HG02852 (cell line): ENCODE data around the gene ISOC2.

ENCODE experiments used
- ATAC-seq: cut with Tn5 transposase; IDR thresholded peaks from one replicate; pipeline ENCODE4 v1.9.1; 2021; ENCODE audit warnings: mild to moderate bottlenecking, moderate library complexity; ENCODE audit not compliant: unreplicated experiment

The ISOC2 gene

DNA sequence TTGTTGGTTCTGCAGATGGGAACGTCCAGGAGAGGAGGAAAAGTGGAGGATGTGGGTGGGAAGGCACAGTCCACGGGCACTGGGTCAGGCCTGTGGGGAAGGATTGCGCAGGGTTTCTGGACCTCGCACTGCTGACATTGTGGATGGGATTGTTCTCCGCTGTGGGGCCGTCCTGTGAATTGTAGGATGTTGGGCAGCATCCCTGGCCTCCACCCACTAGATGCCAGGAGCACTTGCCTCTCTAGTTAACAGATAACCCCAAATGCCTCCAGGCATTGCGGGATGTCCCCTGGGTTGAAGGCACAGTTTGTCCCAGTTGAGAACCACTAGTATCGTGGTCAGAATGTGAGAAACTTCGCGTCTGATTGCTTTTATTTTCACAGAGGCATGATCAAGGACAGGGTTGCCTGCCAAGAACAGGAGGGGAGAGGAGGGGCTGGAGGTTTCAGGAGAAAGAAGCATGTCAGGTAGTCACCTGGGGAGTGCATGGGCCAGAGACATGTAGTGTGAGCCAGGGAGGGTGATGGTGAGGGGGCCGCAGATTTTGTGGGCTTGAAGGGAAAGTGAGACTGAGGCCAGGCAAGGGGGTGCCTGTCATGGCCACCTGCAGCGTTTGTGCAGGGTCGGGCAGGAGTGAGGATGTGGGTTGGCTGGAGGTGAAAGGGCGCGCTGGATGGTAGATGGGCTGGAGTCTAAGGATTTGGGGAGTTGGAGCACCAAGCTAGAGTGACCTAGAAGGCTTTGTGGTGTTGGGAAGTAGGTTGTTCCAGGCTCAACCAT, 18.2 kb upstream of the ISOC2 start:
- no peak for ATAC-seq

DNA sequence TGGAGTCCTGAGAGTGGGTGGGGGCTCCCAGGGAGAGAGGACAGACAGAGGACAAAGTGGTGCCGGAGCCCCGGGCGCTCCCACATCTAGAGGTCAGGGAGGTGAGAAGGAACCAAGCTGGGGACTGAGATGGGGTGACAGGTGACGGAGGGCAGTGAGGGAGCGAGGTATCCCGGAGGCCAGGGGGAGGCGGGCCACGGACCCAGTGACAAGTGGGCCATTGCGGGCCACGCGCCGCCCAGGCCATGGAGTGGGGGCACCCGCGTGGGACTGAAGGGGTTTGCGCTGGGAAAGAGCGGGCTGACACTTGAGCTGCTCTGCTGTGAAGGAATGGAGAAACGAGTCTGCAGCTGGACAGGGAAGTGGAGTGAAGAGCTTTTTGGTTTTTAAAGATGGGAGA, 17.6 kb upstream of the ISOC2 start:
- ATAC-seq, result no peak

DNA sequence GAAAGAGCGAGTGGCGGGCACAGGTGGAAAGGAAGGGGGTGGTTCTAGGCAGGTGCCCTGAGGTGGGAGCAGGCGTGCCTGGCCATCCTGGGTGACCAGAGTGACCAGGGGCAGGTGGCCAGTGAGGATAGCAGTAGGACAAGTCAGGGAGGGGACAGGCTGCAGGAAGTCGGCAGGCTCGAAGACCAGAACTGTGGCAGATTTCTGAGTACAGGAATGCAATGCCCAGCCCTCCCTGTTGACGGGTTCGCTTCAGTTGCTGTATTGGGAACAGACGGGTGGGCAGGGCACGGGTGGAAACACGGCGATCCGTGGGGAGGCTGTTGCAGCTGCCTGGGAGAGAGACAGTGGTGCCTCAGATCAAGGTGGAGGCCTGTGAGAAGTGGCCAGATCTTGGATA, 16.9 kb upstream of the ISOC2 start:
- no peak for ATAC-seq

DNA sequence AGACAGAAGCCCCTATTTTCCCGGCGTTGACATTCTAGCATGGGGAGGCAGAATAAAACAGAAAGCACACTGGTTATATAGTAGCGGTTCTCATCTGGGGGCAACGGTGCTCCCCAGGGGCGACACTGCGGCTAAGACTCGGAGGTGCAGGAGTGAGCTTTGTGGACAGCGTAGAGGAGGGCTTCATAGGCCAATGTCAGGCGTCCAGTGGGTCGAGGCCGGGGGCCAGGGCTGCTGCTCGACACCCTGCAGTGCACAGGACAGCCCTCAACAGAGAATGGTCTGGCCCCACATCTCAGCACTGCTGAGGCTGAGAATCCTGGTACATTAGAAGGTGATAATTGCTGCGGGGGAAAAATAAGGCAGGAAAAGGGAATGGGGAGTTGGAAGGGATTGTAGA, 16.5 kb upstream of the ISOC2 start:
- ATAC-seq, result no peak

DNA sequence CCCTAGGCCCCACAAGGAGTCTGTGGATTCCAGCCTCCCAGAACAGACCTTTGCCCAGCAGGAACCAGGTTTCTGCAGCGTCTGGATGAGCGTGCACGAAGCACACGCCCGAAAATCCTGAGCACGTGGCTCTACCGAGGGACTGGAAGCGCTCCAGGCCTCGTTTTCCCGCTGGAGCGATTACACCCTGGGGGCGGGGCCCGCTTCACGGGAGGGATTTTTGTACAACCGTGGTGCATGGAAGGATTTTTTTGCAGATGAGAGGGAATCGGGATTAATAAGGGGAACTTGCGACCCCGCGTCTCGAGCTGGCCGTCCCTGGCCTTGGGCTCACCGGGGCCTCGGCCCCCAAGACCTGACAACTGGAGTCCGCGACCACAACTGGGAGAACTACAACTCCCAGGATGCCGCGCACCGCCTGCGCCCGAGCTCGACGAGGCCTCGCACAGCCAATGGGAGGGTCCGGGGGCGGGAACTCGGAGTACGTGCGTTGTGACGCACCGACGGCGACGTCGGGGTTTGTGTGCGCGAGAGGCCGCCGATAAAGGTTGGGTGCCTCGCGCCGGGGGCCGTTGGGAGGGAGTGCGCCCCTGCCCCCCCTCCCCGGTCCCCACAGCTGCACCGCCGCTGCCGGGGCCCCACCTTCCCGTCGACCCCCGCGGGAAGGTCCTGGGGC, 14.8 kb upstream of the ISOC2 start, which contains the start of gene ZNF628:
Gene ZNF628, plus strand, starts transcription at position 518 of the 676 bp plus-strand sequence. CDS start 3,294 bp downstream, outside the sequence.
- peak; percentile 86 for ATAC-seq

DNA sequence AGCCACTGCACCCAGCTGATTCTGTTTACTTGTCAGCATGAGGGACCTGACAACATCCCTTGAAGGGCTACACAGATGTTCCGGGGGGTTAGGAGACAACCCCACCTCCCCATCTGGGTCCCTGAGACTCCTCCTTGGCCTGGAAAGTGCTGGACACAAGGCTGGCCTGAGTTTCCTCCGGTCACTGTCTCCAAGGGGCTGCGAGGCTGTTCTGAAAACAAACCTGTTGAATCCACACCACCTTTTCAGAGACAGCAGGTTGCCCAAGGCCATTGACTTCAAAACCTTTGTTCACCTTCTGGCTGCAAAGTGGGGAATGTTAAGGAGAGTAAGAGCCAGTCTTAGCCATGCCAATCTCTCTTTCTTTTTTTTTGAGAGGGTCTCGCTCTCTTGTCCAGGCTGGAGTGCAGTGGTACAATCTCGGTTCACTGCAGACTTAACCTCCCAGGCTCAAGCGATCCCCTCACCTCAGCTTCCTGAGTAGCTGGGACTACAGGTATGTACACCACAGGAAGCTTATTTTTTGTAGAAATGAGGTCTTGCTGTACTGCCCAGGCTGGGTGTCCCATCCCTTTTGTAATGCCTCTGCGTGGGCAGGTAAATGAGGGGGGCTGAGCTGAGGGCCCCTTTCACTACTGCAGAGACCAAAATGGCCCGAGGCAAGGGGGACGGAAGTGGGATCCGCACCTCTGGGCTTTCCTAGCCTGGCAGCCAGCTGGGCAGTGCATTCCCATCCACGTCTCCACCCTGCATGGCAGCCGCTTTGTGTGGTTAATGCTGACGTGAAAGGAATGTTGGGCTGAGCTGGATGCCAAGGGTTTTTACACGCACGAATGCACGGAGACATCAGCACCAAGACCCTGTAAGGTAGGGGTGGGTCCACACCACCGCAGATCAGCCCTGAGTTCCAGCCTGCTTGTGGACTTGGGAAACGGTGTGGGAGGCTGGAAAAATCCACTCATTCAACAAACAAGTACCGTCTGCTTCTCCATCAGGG, 13.1 kb upstream of the ISOC2 start:
- no peak for ATAC-seq

DNA sequence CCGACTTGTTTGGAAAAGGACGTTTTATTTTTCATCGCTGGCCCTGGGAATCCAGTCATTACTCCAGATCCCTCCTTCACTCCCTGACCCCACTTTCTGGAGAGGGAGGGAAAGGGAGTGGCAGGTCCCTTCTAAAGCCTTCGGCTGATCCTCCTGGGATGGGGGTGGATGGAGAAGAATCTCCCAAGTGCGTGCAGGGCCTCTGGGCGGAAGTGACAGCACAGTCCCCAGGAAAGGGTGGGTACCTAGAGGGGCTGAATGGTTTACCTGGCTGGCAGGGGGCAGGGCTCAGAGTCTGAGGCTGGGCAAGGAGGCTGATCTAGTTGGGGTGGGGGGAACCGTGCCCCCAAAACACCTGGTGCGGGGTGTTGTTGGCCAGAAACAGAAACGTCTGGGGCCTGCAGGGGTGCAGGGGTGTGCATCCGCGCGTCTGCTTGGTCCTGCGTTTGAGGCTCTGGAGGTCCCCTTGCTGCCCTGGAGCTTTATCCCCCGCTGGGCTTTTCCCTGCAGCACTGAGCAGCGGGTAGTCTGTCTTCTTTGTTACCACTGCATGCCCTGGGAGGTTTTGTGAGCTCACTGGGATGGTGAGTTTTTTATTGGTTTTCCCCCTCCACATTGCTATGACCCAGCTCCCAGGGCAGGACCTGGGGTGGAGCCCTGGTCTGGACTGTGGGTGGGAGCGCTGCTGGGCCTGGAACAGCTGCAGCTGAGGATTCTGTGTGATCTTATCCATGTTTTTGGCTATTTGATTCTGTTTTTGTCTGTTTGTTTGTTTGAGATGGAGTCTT, 12.0 kb upstream of the ISOC2 start:
- ATAC-seq, result no peak

DNA sequence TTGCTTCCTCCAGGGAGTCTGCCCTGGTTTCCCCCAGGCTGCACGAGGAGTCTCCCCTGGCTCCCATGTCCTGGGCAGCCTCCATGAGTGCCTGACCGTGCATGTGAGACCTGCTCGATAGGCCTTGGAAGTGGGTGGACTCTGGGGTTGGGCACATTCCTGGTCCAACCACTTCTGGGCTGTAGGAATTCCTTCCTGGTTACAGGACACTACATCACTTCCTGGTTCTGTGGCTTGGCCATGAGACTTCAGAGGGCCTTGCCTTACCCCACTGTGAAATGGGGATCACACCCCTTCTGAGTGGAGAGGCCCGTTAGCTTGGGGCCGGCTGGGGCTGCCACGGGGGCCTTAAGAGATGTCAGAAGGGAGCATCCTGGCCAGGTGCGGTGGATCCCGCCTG, 11.0 kb upstream of the ISOC2 start:
- ATAC-seq, result no peak

DNA sequence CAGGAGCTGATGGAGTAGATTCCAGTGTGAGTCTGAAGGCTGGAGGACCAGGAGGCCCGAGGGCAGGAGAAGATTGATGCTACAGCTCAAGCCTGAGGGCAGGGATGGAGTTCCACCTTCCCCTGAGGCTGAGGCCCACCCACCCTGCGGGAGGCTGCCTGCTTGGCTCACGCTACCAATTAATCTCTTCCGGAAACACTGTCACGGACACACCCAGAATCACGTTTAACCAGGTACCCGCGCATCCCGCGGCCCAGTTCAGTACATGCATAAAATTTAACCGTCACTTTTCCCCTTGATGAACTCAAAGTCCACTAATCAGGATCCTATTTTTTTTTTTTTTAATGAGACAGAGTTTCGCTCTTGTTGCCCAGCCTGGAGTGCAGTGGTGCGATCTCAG, 9.8 kb upstream of the ISOC2 start:
- ATAC-seq, result no peak

DNA sequence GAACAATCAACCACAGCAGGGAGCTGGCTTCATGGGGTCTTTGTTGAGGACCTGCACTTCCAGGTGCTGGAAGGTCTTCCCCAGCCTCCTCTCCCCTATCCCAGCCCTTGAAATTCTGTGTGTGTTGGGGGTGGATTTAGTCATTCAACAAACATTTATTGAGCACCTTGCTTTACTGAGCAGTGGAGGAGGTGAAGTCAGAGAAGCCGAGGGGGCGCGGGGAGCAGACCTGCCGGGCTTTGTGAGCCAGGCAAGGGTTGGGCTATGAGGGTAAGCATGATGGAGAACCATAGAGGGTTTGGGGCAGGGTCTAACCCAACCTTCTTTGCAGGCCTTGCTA, 6.6 kb upstream of the ISOC2 start:
- no peak for ATAC-seq

DNA sequence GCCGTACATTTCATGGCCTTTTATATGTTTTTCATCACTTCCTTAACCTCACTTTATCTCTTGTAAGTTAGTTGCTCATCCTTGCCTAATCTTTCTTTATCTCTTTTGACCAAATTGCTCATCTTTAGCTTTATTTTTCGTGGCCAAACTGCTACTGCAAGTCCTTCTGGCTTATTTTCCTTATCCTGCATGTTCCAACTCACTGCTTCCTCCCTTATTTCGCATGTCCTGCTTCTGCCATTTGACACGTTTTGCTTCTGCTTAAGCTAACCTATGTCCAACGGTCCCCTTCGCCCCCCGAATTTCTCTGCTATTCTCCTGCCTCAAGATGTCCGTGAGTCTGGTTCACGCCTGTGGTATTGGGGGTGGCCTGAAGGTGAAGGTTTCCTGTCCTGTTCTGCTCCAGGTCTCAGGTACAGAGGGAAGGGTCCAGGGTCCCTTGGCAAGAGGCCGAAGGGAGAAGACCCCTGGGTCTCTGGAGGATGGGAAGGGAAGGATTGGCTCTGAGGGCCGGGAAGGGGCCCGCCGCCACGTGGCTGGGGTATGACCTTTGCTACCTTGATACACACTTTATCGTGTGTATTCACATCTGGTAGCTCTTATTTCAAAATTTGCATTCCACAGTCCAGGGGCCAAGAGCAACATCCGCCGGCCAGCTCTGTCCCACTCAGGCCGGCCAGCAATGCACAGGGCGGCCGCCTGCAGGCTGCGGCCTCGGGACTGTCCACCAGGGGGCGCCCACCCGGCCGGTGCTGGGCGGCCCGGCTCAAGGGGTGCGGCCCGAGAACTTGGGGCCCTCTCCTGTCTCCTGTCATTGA, 6.0 kb upstream of the ISOC2 start:
- ATAC-seq, result no peak

DNA sequence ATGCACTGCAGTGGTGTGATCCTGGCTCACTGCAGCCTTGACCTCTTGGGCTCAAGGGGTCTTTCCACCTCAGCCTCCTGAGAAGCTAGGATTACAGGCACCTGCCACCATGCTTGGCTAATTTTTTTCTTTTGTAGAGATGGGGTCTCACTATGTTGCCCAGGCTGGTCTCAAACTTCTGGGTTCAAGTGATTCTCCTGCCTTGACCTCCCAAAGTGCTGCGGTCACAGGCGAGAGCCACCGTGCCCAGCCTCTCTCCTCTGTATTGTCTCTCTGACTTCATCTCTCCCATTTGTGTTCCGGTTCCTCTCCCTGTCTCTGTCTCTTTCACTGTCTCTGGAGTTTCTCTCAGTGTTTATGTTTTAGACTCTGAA, 4.8 kb upstream of the ISOC2 start:
- no peak for ATAC-seq

DNA sequence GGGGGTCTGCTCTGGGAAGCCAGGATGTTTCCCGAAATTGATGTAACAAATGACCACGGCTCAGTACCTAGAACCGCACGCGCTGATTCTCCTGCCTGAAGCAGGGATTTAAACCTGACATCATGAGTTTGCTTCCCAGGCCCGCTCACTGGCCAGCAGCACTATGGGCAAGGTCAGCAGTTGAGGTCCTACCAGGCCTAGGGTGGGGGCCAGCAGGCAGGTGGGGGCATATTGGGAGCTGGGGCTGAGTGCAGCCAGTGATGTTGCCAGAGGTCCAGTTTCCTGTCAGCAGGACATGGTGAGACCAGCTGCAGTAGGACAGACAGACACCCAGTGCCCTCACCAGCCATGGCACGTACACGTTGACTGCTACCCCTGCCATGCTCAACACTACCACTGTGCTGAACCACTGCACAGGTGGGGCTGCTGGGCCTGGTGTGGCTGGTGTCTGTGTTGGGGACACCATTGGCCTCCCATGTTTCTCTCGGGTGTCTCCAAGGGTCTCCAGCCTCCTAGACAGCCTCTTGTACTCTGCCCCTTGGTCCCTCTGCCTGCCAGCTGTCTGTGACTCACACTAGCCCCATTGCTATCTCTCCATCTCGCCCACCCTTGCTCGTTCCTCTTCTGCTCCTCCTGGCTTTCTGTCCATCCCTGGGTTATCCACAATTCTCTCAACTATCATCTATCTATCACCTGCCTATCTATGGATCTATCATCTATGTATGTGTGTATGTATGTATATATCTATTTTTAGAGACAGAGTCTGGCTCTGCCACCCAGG, 4.2 kb upstream of the ISOC2 start:
- ATAC-seq, result no peak

DNA sequence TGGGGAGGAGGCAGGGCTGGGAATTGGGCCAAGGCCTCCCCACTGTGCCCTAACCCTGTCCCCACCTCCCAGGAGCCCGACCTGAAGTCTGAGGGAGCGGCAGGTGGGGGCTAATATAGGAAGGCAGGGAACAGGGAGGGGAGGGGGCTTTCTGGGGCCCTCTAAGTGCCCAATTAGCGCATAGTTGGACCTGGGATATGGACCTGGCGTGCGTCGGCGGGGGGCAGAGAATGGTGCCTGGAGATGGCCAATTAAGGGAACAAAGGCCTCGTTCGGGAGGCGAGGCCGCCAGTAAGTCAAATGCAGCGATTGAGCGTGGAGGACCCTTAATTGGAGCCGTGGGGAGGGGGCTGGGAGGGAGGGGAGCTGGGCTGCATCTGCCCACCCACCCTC, 3.2 kb upstream of the ISOC2 start, which contains the start of gene C19orf85:
Gene C19orf85, minus strand, starts transcription at position 90 of the 393 bp plus-strand sequence. CDS start 197 bp downstream, outside the sequence.
- ATAC-seq, result no peak

DNA sequence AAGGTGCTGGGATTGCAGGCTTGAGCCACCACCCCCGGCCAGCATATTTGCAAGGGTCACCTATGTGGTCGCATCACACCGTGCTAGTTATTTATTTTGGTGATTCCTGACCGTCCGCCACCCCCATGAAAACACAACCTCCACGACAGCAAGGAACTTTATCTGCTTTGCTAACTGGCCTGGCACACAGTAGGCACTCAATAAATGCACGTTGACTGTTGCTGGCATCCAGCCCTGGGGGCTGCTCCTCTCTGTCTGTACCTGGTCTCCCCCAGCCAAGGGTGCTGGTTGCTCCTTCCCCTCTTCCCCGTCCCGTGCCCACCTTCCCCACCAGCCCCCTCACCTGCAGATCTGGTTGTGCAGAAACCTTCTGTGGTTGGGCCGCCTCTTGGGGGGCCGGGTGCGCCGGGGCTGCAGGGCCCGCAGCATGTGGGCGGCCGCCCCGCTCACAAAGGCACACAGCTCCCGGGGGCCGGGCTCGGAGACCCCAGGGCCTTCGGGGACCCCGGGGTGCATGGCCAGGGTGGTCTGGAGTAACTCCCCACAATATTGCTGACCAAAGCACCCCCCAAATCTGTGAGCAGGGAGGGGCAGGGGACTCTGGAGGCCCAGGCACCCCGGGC, 2.7 kb upstream of the ISOC2 start:
- no peak for ATAC-seq

DNA sequence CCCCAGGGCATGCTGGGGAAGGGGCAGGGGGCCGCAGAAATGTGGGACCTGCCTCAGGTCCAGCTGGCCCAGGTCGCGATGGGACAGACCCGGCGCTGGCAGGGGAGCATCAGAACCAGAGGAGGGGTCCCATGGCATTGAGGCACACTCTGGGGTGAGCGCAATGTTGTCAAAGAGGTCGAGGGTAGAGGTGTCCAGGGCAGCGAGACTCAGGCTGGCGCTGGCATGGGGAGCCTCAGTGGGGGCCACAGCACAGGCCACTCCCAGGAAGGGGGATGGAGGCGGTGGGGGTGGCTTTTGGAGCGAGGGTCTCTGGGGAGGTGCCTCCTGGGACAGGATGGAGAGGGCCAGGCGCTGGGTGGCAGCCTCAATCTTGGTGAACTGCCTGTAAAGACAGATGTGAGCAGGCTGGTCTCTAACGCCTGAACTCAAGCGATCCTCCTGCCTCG, 2.2 kb upstream of the ISOC2 start:
- ATAC-seq, result no peak

DNA sequence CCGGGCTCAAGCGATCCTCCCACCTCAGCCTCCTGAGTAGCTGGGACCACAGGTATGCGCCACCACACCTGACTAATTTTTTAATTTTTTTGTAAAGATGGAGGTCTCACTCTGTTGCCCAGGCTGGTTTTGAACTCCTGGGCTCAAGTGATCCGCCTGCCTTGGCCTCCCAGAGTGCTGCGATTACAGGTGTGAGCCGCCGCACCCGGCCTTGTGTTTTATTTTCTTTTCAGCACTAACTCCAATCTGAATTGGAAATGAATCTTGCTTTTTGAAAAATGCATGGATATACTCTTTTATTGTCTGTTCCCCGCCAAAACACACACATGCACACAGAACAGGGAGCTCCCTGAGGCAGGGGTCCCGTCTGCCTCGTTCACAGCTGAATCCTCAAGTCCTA, 1.3 kb upstream of the ISOC2 start:
- no peak for ATAC-seq

DNA sequence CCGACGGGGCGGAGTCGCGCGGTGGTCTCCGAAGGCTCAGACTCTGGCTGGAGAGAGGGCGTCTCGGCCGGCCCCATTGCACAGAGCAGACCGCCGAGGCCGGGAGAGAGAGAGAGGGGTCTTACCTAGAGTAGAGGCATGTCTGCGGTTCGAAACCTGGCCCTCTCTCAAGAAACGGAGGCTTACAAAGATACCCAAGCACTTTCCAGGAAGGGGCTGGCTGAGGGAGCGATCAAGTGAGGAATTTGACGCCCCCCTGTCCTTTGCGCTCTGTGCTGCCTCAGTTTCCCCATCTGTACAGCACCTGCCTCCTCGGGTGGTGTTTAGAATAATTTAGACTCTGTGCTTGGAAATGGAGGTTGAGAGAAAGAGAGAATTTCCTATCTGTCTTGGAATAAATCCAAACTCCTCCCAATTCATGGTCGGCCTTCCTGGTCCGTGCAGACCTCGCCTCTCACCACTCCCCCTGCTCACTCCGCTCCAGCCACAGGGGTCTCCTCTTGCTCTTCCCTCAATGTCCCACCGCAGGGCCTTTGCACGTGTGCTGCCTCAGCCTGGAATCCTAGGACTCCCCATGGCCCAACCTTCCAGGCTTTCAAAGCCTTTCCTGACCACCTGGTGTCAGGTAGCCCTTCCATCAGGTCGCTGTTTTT, 658 bp upstream of the ISOC2 start:
- ATAC-seq, result no peak
